NCI-H1436 treated with DMSO at 0.1 percent for 48 hours (cell line): ENCODE results near the gene HERC5.
"Not testable (repeated sequence)": the region's sequence is repeated elsewhere in the genome, so short reads cannot be mapped to it uniquely, and the experiment has no call there.

Experiments
- DNase-seq: peaks from one replicate; lab custom pipeline; 2025; lab: John Stamatoyannopoulos, UW

The HERC5 gene

DNA sequence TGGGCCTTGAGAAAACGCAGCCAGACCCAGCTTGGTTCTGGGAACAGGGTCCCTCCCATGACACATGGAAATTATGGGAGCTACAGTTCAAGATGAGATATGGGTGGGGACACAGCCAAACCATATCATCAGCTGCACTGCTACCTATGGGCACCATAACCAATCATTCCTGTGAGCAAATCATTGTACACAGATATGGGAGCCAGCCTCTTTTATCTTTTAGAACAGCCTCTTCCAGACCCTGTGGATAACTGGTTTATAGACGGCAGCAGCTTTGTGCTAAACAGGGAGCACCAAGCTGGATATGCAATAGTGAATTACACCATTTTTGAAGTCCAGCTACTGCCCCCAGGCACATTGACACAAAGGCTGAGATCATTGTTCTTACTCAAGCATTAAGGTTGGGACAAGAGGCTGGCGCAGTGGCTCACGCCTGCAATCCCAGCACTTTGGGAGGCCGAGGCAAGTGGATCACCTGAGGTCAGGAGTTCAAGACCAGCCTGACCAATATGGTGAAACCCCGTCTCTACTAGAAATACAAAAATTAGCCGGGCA lies 8.6 kb upstream of the HERC5 start:
- not testable (repeated sequence) for DNase-seq

GRCh38 chr4:88448889-88449288 lies 8.0 kb upstream of the HERC5 start:
- DNase-seq: no peak

DNA sequence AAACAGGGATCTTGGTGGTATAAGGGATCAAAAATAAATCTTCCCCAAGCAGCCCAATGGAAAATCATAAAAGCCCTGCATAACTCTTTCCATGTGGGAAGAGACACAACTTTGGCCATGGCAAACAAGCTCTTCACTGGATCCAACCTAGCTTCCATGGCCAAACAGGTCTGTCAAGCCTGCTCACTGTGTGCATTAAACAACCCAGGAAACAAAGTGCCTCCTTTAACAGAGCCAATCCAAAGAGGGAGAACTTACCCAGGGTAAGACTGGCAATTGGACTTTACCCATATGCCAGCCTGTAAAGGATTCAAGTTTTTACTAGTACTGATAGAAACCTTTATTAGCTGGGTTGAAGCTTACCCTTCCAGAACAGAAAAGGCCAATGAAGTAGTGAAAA lies 7.6 kb upstream of the HERC5 start:
- DNase-seq: no peak

- DNase-seq: no peak
Observed at GRCh38 chr4:88451205-88451604, 5.7 kb upstream of the HERC5 start.

DNA sequence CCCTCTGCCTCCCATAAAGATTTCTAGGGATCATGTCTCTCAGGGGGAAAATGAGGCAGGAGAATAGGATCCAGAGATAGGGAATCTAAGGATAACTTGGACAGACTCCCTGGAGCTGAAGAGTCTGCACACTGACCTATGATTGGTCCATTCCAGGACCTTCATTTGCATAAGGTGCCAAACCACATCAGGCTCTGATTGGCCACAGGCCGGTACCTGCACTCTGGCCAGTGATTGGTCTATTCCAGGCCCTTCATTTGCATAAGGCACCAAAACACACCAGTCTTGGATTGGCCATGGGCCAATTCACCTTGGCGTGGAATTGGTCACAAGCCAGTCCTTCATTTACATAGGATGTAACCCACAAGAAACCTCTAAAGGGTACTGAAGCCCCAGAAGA lies 4.0 kb upstream of the HERC5 start:
- no peak for DNase-seq

- DNase-seq: no peak
Observed at GRCh38 chr4:88457307-88458103, 586 bp downstream of the HERC5 start.

- no peak for DNase-seq
Observed at GRCh38 chr4:88458104-88458740, 1.3 kb downstream of the HERC5 start.

GRCh38 chr4:88465653-88466192 lies 8.8 kb downstream of the HERC5 start:
- no peak for DNase-seq

- no peak for DNase-seq
Observed at GRCh38 chr4:88467392-88467791, 10.5 kb downstream of the HERC5 start.

DNA sequence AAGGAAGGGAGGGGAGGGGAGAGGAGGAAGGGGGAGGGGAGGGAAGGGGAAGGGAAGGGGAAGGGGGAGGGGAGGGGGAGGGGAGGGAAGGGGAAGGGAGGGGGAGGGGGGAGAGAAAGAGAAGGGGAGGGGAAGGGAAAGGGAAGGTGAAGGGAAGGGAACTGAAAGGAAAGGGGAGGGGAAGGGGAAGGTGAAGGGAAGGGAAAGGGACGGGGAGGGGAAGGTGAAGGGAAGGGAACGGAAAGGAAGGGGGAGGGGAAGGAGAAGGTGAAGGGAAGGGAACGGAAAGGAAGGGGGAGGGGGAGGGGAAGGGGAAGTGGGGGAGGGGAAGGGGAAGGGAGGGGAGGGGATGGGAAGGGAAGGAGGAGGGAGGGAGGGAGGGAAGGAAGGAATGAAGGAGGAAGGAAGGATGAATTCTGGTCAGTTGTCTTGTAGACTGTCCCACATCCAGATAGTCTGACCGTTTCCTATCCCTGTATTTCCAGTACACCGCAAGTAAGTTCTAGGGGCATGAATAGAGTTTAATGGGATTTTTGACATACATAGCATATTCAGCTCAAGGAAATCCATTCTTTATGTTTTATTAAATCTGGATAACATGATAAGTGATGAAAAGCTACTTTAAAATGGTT lies 20.4 kb downstream of the HERC5 start:
- DNase-seq: no peak

DNA sequence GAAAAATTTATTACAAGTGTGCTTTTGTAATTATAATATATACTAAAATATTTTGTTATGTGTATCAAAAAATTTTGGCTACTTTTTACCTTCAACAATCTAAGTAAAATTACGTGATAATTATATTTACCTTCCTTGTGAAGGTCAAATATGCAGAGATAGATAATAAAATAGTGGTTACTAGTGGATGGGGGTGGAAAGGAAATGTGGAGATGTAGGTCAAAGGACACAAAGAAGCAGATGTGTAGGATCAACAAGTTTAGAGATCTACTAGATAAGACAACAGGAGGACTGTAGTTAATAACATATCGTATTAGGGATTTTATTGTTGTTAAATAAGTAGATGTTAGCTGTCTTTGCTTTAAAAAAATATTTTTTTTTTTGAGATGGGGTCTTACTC lies 21.3 kb downstream of the HERC5 start:
- DNase-seq: no peak

DNA sequence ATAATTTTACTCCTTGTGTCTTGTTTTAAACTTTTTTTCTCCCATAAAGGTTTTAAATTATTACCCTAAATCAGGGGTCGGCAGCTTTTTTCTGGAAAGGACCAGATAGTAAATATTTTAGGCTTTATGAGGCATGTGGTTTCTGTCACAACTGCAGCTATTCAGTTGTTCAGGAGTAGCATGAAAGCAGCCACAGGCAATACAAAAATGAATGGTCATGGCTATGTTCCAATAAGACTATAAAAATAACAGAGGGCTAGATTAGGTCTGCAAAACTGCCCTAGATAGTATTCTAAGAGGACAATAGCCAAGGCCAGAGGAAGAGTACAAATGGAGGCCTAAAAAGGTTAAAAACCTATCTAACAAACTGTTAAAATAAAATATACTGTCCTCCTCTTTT lies 24.6 kb downstream of the HERC5 start:
- DNase-seq: no peak

DNA sequence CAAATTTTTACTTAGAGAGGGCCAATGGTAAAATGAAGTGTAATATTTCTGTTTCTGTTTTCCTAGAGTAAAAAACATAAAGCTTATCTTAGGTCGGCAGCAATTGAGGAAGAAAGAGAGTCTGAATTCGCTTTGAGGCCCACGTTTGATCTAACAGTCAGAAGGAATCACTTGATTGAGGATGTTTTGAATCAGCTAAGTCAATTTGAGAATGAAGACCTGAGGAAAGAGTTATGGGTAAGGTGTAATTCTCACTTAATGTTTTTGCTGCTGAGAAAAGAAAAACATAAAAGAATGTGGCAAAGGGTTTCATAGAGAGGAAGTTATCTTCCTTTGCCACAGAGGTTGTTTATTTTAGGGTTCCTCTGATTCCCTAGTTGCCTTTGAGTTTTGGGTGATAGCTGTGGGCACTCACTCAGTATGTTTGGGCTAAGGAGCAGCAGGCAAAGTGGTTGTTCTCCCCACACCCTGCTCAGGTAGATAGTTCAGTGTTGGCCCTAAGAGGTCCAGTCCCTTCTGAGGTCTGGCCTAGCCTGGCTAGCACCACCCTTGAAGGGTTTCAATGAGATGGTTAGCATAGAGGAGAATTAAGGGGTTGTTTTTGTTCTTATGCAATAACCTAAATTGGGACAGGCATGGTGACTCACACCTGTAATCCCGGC lies 32.3 kb downstream of the HERC5 start:
- no peak for DNase-seq

GRCh38 chr4:88497859-88498409 lies 41.0 kb downstream of the HERC5 start:
- DNase-seq: no peak

- DNase-seq: no peak
Observed at GRCh38 chr4:88503344-88503743, 46.4 kb downstream of the HERC5 start.

GRCh38 chr4:88511236-88511635 lies 54.3 kb downstream of the HERC5 start:
- DNase-seq: no peak

GRCh38 chr4:88514557-88515511 lies 57.9 kb downstream of the HERC5 start:
- DNase-seq: no peak

DNA sequence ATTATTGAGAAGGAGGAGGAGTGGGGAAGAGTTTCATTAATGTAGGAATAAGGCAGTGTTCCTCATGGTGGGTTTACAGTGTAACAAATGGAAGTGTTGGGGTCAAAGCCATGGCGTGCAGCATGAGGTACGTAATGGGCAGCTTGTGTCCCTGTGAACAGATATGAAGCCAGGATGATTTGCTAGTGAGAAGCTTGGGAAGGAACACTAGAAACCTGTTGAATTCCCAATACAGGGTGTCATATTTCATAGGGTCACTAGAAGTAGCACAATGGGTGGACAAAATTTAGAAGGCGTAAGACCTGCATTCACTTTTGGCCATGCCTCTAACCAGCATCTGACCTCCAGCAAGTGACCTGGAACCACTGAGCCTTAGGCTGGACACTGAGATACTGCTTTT lies 59.8 kb downstream of the HERC5 start:
- DNase-seq: no peak

DNA sequence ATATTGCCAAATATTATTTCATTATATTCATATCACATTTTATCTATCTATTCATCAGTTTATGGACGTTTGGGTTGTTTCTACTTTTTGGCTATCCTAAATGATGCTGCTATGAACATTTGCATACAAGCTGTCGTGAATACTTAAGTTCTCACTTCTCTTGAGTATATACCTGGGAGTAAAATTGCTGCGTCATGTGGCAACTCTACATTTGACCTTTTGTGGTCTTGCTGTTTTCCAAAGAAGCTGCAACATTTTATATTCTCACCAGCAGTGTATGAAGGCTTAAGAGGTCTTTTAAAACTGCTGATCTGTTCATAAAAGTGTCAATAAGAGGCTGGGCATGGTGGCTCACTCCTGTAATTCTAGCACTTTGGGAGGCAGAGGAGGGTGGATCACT lies 60.9 kb downstream of the HERC5 start:
- no peak for DNase-seq

DNA sequence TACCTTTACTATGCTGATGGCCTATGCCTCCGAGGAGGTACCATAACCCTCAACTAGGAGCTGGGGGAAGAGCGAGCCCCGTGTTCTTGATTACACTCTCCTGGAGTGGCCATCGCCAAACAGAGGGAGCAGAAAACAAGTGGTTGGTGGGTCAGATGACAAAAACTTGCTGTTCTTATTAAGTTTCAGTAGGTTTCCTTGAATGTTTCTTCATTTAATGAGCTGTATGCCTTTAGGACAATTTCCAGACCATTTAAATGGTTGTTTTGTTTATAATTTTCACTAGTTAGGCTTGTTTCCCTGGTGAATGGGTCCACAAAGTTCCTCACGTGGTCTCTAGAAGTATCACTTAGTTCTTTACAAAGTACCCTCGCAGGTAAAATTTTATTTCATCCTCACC lies 62.0 kb downstream of the HERC5 start:
- DNase-seq: no peak
